MM.1S (cell line): Measurements from ENCODE around the gene KIF24.

Experiments
- DNase-seq: peaks from one replicate; pipeline ENCODE4 v3.0.0-alpha.2; 2015
- H2AFZ ChIP-seq: fragments of 300-600 bp; sonication (generic); 2 replicates; pipeline ENCODE4 v1.6.0; 2016; ENCODE audit warnings: antibody characterized with exemption, low read length
- H3F3A ChIP-seq: fragments of 300-600 bp; sonication (generic); 2 replicates; pipeline ENCODE4 v1.6.1; 2016; ENCODE audit warnings: mild to moderate bottlenecking, antibody characterized with exemption, low read length, moderate library complexity, mixed read lengths; ENCODE audit not compliant: insufficient read depth
- H3K27ac ChIP-seq: fragments of 300-600 bp; sonication (generic); 2 replicates; pipeline ENCODE4 v1.5.1; 2016; ENCODE audit warnings: mild to moderate bottlenecking, low read length
- H3K27me3 ChIP-seq: fragments of 300-600 bp; sonication (generic); replicated peaks from 2 replicates; pipeline ENCODE4 v1.6.0; 2016; ENCODE audit warnings: low read length; ENCODE audit not compliant: insufficient read depth
- H3K36me3 ChIP-seq: fragments of 300-600 bp; sonication (generic); replicated peaks from 2 replicates; pipeline ENCODE4 v1.6.1; 2016; ENCODE audit warnings: mild to moderate bottlenecking, low read length, mixed read lengths; ENCODE audit not compliant: insufficient read depth
- H3K4me1 ChIP-seq: fragments of 300-600 bp; sonication (generic); 2 replicates; pipeline ENCODE4 v1.6.1; 2016; ENCODE audit warnings: low read length, mixed read lengths
- H3K4me2 ChIP-seq: fragments of 300-600 bp; sonication (generic); 2 replicates; pipeline ENCODE4 v1.6.0; 2016; ENCODE audit warnings: low read depth, low read length
- H3K4me3 ChIP-seq: fragments of 300-600 bp; sonication (generic); 2 replicates; pipeline ENCODE4 v1.5.1; 2016; ENCODE audit warnings: low read length, mixed read lengths
- H3K79me2 ChIP-seq: fragments of 300-600 bp; sonication (generic); 2 replicates; pipeline ENCODE4 v1.6.1; 2016; ENCODE audit warnings: mixed run types, low read length, mixed read lengths
- H3K9ac ChIP-seq: fragments of 300-600 bp; sonication (generic); 2 replicates; pipeline ENCODE4 v1.6.1; 2016; ENCODE audit warnings: low read length, mixed read lengths
- H3K9me2 ChIP-seq: fragments of 300-600 bp; sonication (generic); replicated peaks from 2 replicates; pipeline ENCODE4 v1.6.1; 2016; ENCODE audit warnings: mild to moderate bottlenecking, low read length, mixed read lengths; ENCODE audit not compliant: insufficient read depth
- H3K9me3 ChIP-seq: fragments of 300-600 bp; sonication (generic); replicated peaks from 2 replicates; pipeline ENCODE4 v1.6.1; 2016; ENCODE audit warnings: mild to moderate bottlenecking, low read length, mixed read lengths; ENCODE audit not compliant: insufficient read depth
- H4K20me1 ChIP-seq: fragments of 300-600 bp; sonication (generic); 2 replicates; pipeline ENCODE4 v1.6.1; 2016; ENCODE audit warnings: mild to moderate bottlenecking, low read length, moderate library complexity, mixed read lengths; ENCODE audit not compliant: insufficient read depth
- CTCF ChIP-seq: fragments of 300-600 bp; sonication (generic); IDR thresholded peaks from 2 replicates; pipeline ENCODE4 v1.5.1; 2016; ENCODE audit warnings: antibody characterized with exemption, low read length, mixed read lengths
- EZH2 ChIP-seq: fragments of 300-600 bp; sonication (generic); optimal IDR thresholded peaks from 2 replicates; pipeline ENCODE3; 2017; ENCODE audit warnings: low read depth, mild to moderate bottlenecking, antibody characterized with exemption, low read length, mixed read lengths
- EZH2phosphoT487 ChIP-seq: fragments of 300-600 bp; sonication (generic); IDR thresholded peaks from 2 replicates; pipeline ENCODE4 v1.6.1; 2018; ENCODE audit warnings: antibody characterized with exemption, low read length

The KIF24 gene

GRCh38 chr9:34366365-34366764 lies 37.3 kb upstream of the KIF24 start:
- H4K20me1 ChIP-seq = no peaks in the 10 kb centered on the region
- H3K4me2 ChIP-seq = no peak overlapping the region
- H3K4me1 ChIP-seq = no peaks in the 10 kb centered on the region
- H3K27ac ChIP-seq = no peak overlapping the region
- H3K9me3 ChIP-seq = no peaks in the 10 kb centered on the region
- TF ChIP-seq EZH2phosphoT487 = no peak
- no peak for TF ChIP-seq EZH2
- TF ChIP-seq CTCF = no peak
- no peaks in the 10 kb centered on the region for H3K36me3 ChIP-seq
- no peaks in the 10 kb centered on the region for H3K79me2 ChIP-seq
- no peak overlapping the region for H2AFZ ChIP-seq
- no peak overlapping the region for H3K9ac ChIP-seq
- no peaks in the 10 kb centered on the region for H3K27me3 ChIP-seq
- no peaks in the 10 kb centered on the region for H3F3A ChIP-seq
- no peaks in the 10 kb centered on the region for H3K9me2 ChIP-seq
- H3K4me3 ChIP-seq = no peak overlapping the region
- no peak for DNase-seq

DNA sequence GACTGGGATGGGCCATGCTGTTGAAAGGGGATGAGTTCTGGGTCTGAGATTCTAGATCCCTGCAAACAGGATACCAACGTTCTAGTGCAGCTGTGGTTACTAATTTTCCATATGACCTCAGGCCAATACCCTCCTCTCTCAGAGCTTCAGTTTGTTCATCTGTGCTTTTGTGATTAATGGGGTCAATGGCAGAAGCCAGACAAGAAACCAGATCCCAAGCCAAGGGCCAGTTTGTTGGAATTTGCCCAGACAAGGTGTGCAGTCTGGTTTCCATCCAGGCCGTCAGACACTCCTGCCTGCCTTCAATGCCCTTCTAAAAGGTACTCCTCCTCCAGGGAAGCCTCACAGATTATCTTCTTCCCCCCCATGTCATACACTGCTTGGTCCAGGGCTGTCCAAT lies 36.2 kb upstream of the KIF24 start:
- Histone ChIP-seq H3K4me2 (no peak overlapping the region), H4K20me1 (no peaks in the 10 kb centered on the region), H3K79me2 (no peaks in the 10 kb centered on the region), H3K4me3 (no peak overlapping the region), H3K9me3 (no peaks in the 10 kb centered on the region), H3F3A (no peaks in the 10 kb centered on the region), H3K9ac (no peak overlapping the region), H3K27me3 (no peaks in the 10 kb centered on the region), H3K36me3 (no peaks in the 10 kb centered on the region), H3K4me1 (no peaks in the 10 kb centered on the region), H3K9me2 (no peaks in the 10 kb centered on the region), H2AFZ (no peak overlapping the region), H3K27ac (no peak overlapping the region)
- DNase-seq = no peak
- TF ChIP-seq CTCF = no peak
- TF ChIP-seq EZH2phosphoT487 = no peak
- no peak for TF ChIP-seq EZH2

GRCh38 chr9:34363619-34364351 lies 34.7 kb upstream of the KIF24 start:
- no peak for TF ChIP-seq EZH2
- TF ChIP-seq CTCF = no peak
- TF ChIP-seq EZH2phosphoT487 = no peak
- no peak overlapping the region for H3K9ac ChIP-seq
- no peaks in the 10 kb centered on the region for H3K4me1 ChIP-seq
- no peak overlapping the region for H3K27ac ChIP-seq
- no peaks in the 10 kb centered on the region for H3K79me2 ChIP-seq
- H3F3A ChIP-seq = no peaks in the 10 kb centered on the region
- DNase-seq = no peak
- H2AFZ ChIP-seq = no peak overlapping the region
- no peaks in the 10 kb centered on the region for H3K36me3 ChIP-seq
- H3K9me2 ChIP-seq = no peaks in the 10 kb centered on the region
- H3K9me3 ChIP-seq = no peaks in the 10 kb centered on the region
- no peak overlapping the region for H3K4me3 ChIP-seq
- no peak overlapping the region for H3K4me2 ChIP-seq
- H3K27me3 ChIP-seq = no peaks in the 10 kb centered on the region
- no peaks in the 10 kb centered on the region for H4K20me1 ChIP-seq
